Neural cell (in vitro differentiated cells): Measurements from ENCODE around the gene PLA2G2F.

Experiments used
- CTCF ChIP-seq: fragments of 450-650 bp; IDR thresholded peaks from 2 replicates; pipeline ENCODE4 v1.5.1; 2014; ENCODE audit warnings: antibody characterized with exemption, mild to moderate bottlenecking, moderate library complexity; ENCODE audit not compliant: poor library complexity, severe bottlenecking
- EP300 ChIP-seq: fragments of 450-650 bp; conservative IDR thresholded peaks from 2 replicates; pipeline ENCODE4 v1.6.1; 2014; ENCODE audit warnings: antibody characterized with exemption, mild to moderate bottlenecking, moderate library complexity; ENCODE audit not compliant: poor library complexity, severe bottlenecking
- EZH2 ChIP-seq: fragments of 200-600, 300-800 bp; shearing (Covaris generic), sonication (generic); IDR thresholded peaks from 2 replicates; pipeline ENCODE4 v1.6.1; 2014; ENCODE audit warnings: antibody characterized with exemption, low read length, borderline replicate concordance, mild to moderate bottlenecking; ENCODE audit not compliant: insufficient read depth, poor library complexity, severe bottlenecking
- POLR2AphosphoS5 ChIP-seq: IDR thresholded peaks from 2 replicates; pipeline ENCODE4 v1.6.1; 2012
- RAD21 ChIP-seq: fragments of 450-650 bp; conservative IDR thresholded peaks from 2 replicates; pipeline ENCODE4 v1.6.1; 2014; ENCODE audit warnings: antibody characterized with exemption, mild to moderate bottlenecking, moderate library complexity
- REST ChIP-seq: IDR thresholded peaks from 2 replicates; pipeline ENCODE4 v1.6.1; 2012; ENCODE audit warnings: borderline replicate concordance
- SMC3 ChIP-seq: fragments of 450-650 bp; conservative IDR thresholded peaks from 2 replicates; pipeline ENCODE4 v1.6.1; 2014; ENCODE audit warnings: antibody characterized with exemption, mild to moderate bottlenecking, moderate library complexity; ENCODE audit not compliant: poor library complexity
- TAF1 ChIP-seq: IDR thresholded peaks from 2 replicates; pipeline ENCODE4 v1.6.1; 2012; ENCODE audit warnings: low read depth

GRCh38 chr1:20165522-20165951 is 26.4 kb downstream of the PLA2G2F start:
- no peak for TF ChIP-seq EZH2
- TF ChIP-seq CTCF = peak; percentile 43
- peak; percentile 47 for TF ChIP-seq RAD21
- TF ChIP-seq POLR2AphosphoS5 = no peak
- no peak for TF ChIP-seq EP300
- peak; percentile 62 for TF ChIP-seq SMC3
- no peak for TF ChIP-seq REST
- no peak for TF ChIP-seq TAF1
